Mesothelial cell of epicardium (in vitro differentiated cells): Measurements from ENCODE around the gene MIDN. TPM values are rescaled to one million over a fixed set of nuclear protein-coding genes. Genes with fewer than 3 reads are reported as not detected.
A peak's percentile ranks its signal among the peaks of the same experiment; 100 is the strongest.

Source experiments
- DNase-seq, 2 experiments: peaks; one replicate each; pipeline ENCODE4 v3.0.0; 2021; ENCODE audit warnings: low spot score in 2 of 2; ENCODE audit not compliant: unreplicated experiment in 2 of 2
- H3K27ac Mint-ChIP-seq: 2 replicates; pipeline ENCODE4 v1.8.0; 2021; ENCODE audit warnings: mixed read lengths
- H3K27me3 Mint-ChIP-seq: 2 replicates; pipeline ENCODE4 v1.8.0; 2021; ENCODE audit warnings: low read depth, mixed read lengths
- H3K36me3 Mint-ChIP-seq: 2 replicates; pipeline ENCODE4 v1.8.0; 2021; ENCODE audit warnings: mixed read lengths
- H3K4me1 Mint-ChIP-seq: 2 replicates; pipeline ENCODE4 v1.8.0; 2021; ENCODE audit warnings: mixed read lengths
- H3K4me3 Mint-ChIP-seq: 2 replicates; pipeline ENCODE4 v1.8.0; 2021; ENCODE audit warnings: mild to moderate bottlenecking, moderate library complexity, mixed read lengths
- H3K9me3 Mint-ChIP-seq: 2 replicates; pipeline ENCODE4 v1.8.0; 2021; ENCODE audit warnings: mixed read lengths
- CTCF ChIP-seq: fragments of 200-600 bp; sonication (generic); IDR thresholded peaks from one replicate; pipeline ENCODE4 v1.5.0; 2021; ENCODE audit warnings: antibody characterized with exemption; ENCODE audit not compliant: unreplicated experiment
- total RNA-seq: library from RNA; stranded (reverse); gene quantifications from 3 replicates; pipeline ENCODE4 v1.2.1, GENCODE V29; 2021

The MIDN gene
- total RNA-seq, 1 donor from 2014 or later, result 177 TPM

- Mint-ChIP-seq H3K9me3 (no peaks in the 10 kb centered on the region), H3K27ac (peak overlapping the region; percentile 64)
- TF ChIP-seq CTCF, result no peak
Measured at GRCh38 chr19:1283917-1284292, 35.5 kb downstream of the MIDN start.

DNA sequence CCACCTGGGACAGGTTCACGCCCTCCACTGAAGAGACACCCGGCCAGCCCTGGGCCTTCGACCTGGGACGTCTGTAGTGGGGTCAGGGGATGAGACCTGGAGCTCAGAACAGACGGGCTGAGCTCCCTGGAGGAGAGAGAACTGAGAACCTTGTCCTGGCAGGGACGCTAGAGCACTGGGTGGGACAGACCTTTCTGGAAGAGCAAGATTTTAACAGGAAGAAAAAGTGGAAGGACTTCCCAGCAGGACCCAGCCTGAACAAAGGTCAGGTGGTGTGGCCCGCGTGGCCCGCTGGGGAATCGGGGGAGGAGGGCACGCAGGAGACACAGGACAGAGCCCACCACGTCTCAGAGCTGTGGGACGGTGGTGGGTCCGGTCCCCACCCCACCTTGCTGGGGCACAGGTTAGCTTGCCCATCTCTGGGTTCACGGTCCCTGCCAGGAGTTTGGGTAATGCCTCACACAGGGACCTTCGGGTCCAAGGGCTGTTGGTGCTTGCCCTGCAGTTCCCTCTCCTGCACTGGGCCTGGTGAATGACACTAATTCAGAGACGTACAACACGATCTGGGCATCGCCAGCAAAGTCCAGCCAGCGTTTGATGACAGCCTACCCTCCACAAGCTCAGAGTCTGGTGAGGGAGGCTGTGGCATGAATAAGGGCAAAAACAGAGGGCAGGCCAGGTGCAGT, 36.1 kb downstream of the MIDN start:
- Mint-ChIP-seq H3K27ac (peak overlapping the region; percentile 64), H3K27me3 (peaks cover 14% of the 10 kb centered on the region), H3K4me1 (peaks cover 13% of the 10 kb centered on the region), H3K36me3 (peaks cover 2% of the 10 kb centered on the region), H3K4me3 (peak overlapping the region; percentile 69), H3K9me3 (no peaks in the 10 kb centered on the region)
- no peak for TF ChIP-seq CTCF
- DNase-seq, result no peak

More at GRCh38 chr19:1283917-1284292, 35.5 kb downstream of the MIDN start:
- no peak for DNase-seq
- peaks cover 13% of the 10 kb centered on the region for H3K4me1 Mint-ChIP-seq
- H3K36me3 Mint-ChIP-seq, result peaks cover 2% of the 10 kb centered on the region
- H3K4me3 Mint-ChIP-seq, result peak overlapping the region; percentile 69
- H3K27me3 Mint-ChIP-seq, result peaks cover 14% of the 10 kb centered on the region

- H3K9me3 Mint-ChIP-seq, result no peaks in the 10 kb centered on the region
- peaks cover 7% of the 10 kb centered on the region for H3K4me1 Mint-ChIP-seq
- no peaks in the 10 kb centered on the region for H3K36me3 Mint-ChIP-seq
- H3K27ac Mint-ChIP-seq, result peak overlapping the region; percentile 19
- no peak for TF ChIP-seq CTCF
- H3K27me3 Mint-ChIP-seq, result peaks cover 14% of the 10 kb centered on the region
- peak overlapping the region; percentile 69 for H3K4me3 Mint-ChIP-seq
- no peak for DNase-seq
Measured at GRCh38 chr19:1284979-1285736, 36.8 kb downstream of the MIDN start.

GRCh38 chr19:1285737-1286360, 37.5 kb downstream of the MIDN start, which contains the start of gene EFNA2:
Gene EFNA2 (plus strand): TSS chr19:1285873. CDS start chr19:1286169, 296 bp downstream.
- peak within 1 kb of the TSS; percentile 19 for H3K27ac Mint-ChIP-seq
- H3K9me3 Mint-ChIP-seq, result no peaks in the 10 kb centered on the region
- H3K4me1 Mint-ChIP-seq, result peaks cover 7% of the 10 kb centered on the region

More at GRCh38 chr19:1285737-1286360, 37.5 kb downstream of the MIDN start, which contains the start of gene EFNA2:
- Mint-ChIP-seq H3K4me3 (peak within 1 kb of the TSS; percentile 77), H3K27me3 (peaks cover 14% of the 10 kb centered on the region), H3K36me3 (no peaks in the 10 kb centered on the region)
- no peak for DNase-seq
- TF ChIP-seq CTCF, result no peak
